Measurements from ENCODE around the gene PPIC.

DNA sequence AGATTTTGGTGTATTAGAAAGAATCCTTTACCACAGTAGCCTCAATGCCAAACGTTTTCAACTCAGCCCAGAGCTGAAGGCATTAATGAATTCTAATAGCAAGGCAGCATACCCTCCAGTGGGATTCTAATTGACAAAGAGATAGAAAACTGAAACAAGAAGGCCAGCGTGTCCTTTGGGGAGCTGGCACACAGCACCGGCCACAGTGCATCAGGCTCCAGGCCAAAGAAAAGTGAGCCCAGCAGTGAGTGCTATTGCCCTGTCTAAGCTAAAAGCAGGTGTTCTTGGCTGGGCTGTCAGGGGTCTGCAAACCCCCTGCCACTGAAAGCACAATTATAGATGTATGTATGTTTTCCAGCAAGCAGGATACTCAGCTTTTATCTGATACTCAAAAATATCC is 40.4 kb downstream of the PPIC start:
- TF ChIP-seq, protein P1, sequence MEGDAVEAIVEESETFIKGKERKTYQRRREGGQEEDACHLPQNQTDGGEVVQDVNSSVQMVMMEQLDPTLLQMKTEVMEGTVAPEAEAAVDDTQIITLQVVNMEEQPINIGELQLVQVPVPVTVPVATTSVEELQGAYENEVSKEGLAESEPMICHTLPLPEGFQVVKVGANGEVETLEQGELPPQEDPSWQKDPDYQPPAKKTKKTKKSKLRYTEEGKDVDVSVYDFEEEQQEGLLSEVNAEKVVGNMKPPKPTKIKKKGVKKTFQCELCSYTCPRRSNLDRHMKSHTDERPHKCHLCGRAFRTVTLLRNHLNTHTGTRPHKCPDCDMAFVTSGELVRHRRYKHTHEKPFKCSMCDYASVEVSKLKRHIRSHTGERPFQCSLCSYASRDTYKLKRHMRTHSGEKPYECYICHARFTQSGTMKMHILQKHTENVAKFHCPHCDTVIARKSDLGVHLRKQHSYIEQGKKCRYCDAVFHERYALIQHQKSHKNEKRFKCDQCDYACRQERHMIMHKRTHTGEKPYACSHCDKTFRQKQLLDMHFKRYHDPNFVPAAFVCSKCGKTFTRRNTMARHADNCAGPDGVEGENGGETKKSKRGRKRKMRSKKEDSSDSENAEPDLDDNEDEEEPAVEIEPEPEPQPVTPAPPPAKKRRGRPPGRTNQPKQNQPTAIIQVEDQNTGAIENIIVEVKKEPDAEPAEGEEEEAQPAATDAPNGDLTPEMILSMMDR (IDR thresholded peaks at IDR 0.05): no peak
- TF ChIP-seq POLR2AphosphoS5 (IDR thresholded peaks at IDR 0.05) (no peak), POLR2A (IDR thresholded peaks at IDR 0.05) (no peak)

Measured in prostate gland (tissue), 2 donors.